Activated naive CD4-positive, alpha-beta T cell treated with Interleukin-2 at 50 U/mL for 16 hours (primary cell): ENCODE results near the gene SEMA3B.
"Not testable (repeated sequence)": the region's sequence is repeated elsewhere in the genome, so short reads cannot be mapped to it uniquely, and the experiment has no call there.

Source experiments
- DNase-seq: peaks from one replicate; pipeline ENCODE4 v3.0.0-alpha.2; 2020

SEMA3B gene

GRCh38 chr3:50295553-50296431 is 26.8 kb downstream of the SEMA3B start:
- no peak for DNase-seq

DNA sequence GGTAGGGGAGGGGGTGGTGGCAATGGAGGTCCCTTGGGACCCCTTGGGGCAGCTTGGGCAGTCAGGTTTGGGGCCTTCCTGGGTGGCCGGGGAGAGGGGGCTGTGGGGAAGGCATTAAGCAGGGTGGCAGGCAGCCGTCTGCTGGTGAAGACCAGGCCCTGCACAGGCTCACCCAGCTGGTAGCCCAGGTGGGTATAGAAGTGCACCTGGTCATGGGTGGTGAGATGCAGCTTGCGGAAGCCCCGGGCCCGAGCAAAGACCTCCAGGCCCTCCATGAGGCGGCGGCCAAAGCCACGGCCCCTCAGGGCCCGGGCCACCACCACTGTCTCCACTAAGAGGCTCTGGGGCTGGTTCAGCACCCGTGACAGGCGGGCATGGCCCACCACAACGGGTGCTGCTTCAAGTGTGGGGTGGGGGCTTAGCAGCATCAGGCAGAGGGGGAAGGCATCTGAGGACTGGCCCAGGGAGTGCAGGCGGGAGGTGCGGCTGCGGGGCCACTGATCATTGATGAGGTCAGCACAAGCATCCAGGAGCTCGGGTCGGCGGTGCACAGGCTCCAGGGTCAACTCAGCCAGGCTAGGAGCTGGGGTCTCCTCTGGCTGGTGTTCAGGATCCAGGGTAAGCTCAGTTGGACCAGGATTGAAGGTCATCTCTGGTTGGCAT is 27.9 kb downstream of the SEMA3B start:
- no peak for DNase-seq

GRCh38 chr3:50297384-50297775 is 28.4 kb downstream of the SEMA3B start:
- no peak for DNase-seq

DNA sequence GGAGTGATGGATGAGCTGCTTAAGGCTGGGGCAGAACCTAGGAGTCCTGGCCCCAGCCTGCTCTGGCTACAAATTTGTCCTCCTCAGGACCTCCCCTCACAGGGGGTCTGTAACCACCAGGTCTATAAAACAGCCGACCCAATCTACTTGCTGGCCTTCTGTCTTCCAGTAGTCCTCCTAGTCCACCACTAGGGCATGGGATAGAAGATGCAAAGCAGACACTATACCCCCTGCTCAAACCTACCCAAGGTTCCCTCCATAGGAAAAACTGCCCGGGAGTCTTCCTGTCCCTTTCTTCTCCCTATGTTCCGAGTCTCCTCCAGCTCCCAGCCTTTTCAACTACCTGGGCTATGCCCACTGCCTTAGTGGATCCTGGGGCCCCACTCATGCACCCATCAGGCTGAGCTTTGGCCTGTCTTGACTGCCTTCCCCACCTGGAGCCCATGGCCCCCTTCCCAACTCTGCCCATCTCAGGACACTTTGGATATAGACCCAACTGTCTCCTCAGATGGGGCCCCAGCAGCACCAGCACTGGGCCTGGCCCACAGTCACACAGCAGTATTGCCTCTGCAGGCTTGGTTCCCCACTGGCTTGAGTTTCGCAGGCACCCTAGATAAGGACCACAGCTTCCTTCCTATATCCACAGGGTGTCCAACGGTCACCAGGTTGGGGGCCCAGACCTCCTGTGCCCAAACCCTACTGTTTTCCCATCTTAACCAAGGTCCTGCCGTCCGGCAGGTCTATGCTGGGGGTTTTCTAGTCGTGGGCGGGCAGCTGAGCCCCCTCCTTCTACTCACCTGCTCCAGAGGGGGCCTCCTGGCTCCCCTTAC is 29.2 kb downstream of the SEMA3B start:
- DNase-seq = no peak

DNA sequence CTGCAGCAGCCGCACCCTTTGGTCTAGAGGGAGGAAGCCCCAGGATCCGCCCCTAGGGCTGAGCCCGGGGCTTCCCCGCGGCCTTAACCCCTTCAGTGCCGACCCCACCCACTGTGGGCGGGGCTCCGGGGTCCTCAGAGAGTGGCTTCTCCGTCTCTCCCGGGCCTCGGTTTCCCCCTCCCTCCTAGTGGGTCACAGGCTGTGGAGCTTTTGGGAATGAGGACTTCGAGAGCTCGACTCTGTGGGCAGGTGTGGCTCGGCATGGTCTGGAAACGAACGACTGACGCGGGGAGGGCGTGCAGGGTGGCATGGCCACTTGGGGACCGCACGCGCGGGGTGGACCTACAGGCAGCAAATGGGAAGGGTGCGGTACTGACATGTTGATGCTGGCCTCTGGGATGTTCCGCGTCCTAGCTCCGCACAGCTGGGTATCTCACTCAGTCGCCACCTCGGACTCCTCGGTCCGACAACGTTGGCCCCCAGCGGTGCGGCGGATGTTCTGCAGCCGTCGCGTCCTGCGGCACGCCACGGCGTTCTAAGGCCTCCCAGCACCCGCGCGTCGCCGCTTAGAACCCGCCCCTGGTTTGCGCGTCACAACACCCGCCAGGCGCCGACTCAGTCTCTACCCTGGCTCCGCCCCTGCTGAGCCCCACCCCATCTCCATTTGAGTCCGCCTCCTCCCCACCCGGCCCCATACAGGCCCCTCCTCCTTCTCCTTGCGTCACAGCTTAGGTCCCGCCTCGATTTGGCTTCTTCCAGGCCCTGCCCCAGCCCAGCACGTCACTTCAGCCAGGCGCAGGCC is 30.1 kb downstream of the SEMA3B start, which contains the start of the genes HYAL3 and NAA80:
TSS of gene HYAL3 (minus strand) at position 570 of the 802 bp plus-strand sequence. CDS start 3,803 bp downstream, outside the sequence.
TSS of gene NAA80 (minus strand) at position 570 of the 802 bp plus-strand sequence. CDS start 1,942 bp downstream, outside the sequence.
- peak; percentile 99 for DNase-seq

GRCh38 chr3:50299638-50299928 is 30.6 kb downstream of the SEMA3B start:
- no peak for DNase-seq

- DNase-seq = no peak
Observed at GRCh38 chr3:50299929-50300680, 31.2 kb downstream of the SEMA3B start.

GRCh38 chr3:50300681-50301254 is 31.8 kb downstream of the SEMA3B start:
- DNase-seq = no peak

- DNase-seq = no peak
Observed at GRCh38 chr3:50302095-50303012, 33.4 kb downstream of the SEMA3B start.

- DNase-seq = no peak
Observed at GRCh38 chr3:50303013-50303815, 34.3 kb downstream of the SEMA3B start, which contains the start of gene HYAL1. Gene HYAL1 (minus strand): TSS chr3:50303574. CDS start chr3:50302956, 618 bp downstream.

- no peak for DNase-seq
Observed at GRCh38 chr3:50304601-50305000, 35.7 kb downstream of the SEMA3B start.

DNA sequence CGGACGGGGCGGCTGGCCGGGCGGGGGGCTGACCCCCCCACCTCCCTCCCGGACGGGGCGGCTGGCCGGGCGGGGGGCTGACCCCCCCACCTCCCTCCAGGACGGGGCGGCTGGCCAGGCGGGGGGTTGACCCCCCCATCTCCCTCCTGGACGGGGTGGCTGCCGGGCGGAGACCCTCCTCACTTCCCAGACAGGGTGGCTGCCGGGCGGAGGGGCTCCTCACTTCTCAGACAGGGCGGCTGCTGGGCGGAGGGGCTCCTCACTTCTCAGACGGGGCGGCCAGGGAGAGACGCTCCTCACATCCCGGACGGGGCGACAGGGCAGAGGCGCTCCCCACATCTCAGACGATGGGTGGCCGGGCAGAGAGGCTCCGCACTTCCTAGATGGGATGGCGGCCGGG is 43.1 kb downstream of the SEMA3B start:
- DNase-seq = not testable (repeated sequence)

DNA sequence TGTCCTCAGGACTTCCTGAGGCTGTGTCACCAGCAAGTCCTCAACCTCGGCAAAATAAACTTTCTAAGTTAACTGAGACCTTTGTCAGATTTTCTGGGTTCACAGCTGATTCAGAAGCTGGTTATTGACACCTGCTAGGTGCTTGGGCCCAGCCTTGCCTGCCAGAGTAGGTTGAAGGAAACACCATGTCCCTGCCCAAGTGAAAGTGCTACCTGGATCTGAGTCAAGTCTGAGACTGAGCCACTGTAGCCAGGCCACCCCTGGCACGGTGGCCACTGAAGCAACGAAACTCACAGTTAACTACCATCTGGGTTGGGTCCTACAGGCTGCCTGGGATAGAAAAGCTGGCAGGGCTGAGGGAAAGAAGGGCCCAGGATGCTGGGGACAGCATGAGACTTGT is 45.4 kb downstream of the SEMA3B start:
- no peak for DNase-seq

DNA sequence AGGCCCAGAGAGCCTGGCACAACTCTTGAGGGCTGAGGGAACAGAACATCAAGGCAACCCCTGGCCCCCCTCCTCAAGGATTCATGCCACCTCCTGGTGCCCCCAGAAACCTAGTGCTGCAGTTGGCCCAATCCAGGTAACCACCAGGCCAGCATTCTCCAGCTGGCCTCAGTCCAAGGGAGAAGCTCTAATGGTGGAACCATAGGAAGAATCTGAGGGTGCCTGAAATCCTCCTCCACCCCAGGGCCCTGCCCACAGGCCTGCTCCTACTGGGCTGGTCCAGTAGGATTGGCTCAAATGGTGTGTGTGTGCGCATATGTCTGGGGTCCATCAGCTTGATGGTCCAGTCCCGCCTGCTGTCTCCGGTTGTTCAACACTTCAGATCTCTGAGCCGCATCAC is 45.9 kb downstream of the SEMA3B start:
- no peak for DNase-seq

DNA sequence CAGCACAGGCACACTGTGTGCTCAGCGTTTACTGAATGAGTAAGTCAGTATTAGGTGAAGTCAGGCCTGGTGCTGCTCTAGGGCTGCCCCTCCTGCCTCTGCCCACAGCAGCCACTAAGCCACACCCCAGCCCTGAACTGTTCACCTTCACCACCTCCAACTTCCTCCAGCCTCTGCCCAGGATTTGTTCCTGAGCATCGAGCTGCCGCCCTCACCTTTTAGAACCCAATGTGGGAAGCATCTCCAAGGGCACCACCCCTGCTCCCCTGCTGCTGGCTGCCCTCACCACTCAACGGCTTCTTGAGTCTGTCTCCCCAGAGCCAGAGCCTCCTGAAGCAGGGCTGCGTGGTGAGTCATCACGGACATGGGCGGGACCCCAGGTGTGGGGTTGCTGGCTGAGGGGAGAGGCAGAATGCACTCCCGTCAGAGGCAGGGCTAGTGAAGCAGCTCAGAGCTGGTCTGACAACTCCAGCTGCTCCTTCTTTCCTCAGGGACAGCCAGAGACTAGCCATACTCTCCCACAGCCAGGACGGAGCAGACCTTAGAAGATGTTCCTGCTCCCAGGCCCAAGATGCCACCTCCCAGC is 47.8 kb downstream of the SEMA3B start:
- peak; percentile 81 for DNase-seq

DNA sequence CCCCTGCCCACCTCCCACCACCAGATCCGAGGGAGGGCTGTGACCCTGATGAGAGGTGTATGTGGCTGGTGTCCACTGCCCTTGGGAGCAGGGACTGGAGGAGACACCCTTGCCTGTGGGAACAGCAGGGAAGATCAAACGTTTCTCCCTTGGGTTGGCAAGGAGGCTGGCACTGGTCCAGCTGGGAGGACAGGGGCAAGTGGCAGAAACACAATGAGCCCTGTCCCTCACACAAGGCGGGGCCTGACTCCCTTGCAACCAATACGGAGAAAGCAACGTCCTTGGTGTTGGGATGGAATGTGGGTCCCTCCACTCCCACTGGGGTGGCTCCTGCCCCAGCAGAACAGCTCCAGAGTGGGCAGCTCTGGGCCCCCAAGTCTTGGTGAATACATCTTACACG is 48.4 kb downstream of the SEMA3B start:
- no peak for DNase-seq

GRCh38 chr3:50318163-50318562 is 49.2 kb downstream of the SEMA3B start:
- no peak for DNase-seq

DNA sequence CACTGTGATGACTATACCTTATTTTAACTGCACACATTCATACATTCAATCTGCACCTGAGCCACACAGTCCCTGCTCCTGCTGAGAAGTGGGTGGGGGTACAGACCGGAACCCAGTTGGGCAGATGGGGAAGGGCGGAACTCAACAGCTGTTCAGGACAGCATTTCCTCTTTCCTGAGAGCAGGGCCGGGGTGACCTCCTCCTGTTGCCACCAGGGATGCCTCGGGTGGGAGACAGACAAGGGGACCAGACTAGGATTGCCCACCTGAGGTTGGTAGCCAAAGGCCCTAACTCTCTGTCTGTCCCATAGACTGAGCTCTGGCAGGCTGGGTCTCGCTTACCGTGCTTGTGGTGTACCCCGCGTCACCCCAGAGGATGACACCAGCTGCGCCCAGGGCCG is 49.7 kb downstream of the SEMA3B start:
- no peak for DNase-seq
